RWPE2 (cell line): ENCODE results near the gene NOS1AP.

Experiments
- ATAC-seq: fragments of 200-7000 bp; cut with Tn5 transposase; 3 replicates; pipeline ENCODE4 v1.9.1; 2021; ENCODE audit warnings: low read depth
- DNase-seq: peaks from one replicate; pipeline ENCODE4 v3.0.0-alpha.2; 2020; ENCODE audit warnings: low spot score
- H3K27ac ChIP-seq: fragments of 450-650 bp; 2 replicates; pipeline ENCODE4 v1.5.1; 2017; ENCODE audit warnings: mild to moderate bottlenecking; ENCODE audit not compliant: poor library complexity, severe bottlenecking
- H3K27me3 ChIP-seq: fragments of 250-450 bp; sonication (Bioruptor Pico); 2 replicates; pipeline ENCODE4 v1.5.1; 2021; ENCODE audit warnings: mild to moderate bottlenecking, moderate library complexity; ENCODE audit not compliant: insufficient read depth, poor library complexity, severe bottlenecking
- H3K36me3 ChIP-seq: fragments of 250-450 bp; sonication (Bioruptor Pico); 2 replicates; pipeline ENCODE4 v1.5.1; 2020; ENCODE audit warnings: low read depth, mild to moderate bottlenecking, moderate library complexity
- H3K4me1 ChIP-seq: fragments of 250-450 bp; sonication (Bioruptor Pico); 2 replicates; pipeline ENCODE4 v1.5.1; 2021; ENCODE audit warnings: mild to moderate bottlenecking, moderate library complexity; ENCODE audit not compliant: insufficient read depth, poor library complexity, severe bottlenecking
- H3K4me3 ChIP-seq: fragments of 250-450 bp; sonication (Bioruptor Pico); 2 replicates; pipeline ENCODE4 v1.5.1; 2021; ENCODE audit warnings: mild to moderate bottlenecking, moderate library complexity; ENCODE audit not compliant: severe bottlenecking
- H3K9me3 ChIP-seq: fragments of 250-450 bp; sonication (Bioruptor Pico); 2 replicates; pipeline ENCODE4 v1.5.1; 2021; ENCODE audit warnings: mild to moderate bottlenecking, moderate library complexity; ENCODE audit not compliant: severe bottlenecking
- CTCF ChIP-seq: fragments of 450-650 bp; IDR thresholded peaks from one replicate; pipeline ENCODE4 v1.5.1; 2017; ENCODE audit warnings: mild to moderate bottlenecking, moderate library complexity; ENCODE audit not compliant: poor library complexity, severe bottlenecking

NOS1AP gene

GRCh38 chr1:162259894-162260455 is 190.5 kb downstream of the NOS1AP start:
- TF ChIP-seq CTCF = no peak
- H3K4me3 ChIP-seq = no peak overlapping the region
- no peaks in the 10 kb centered on the region for H3K9me3 ChIP-seq
- H3K36me3 ChIP-seq = no peaks in the 10 kb centered on the region
- DNase-seq (no peak), ATAC-seq (no peak)
- no peak overlapping the region for H3K27ac ChIP-seq
- H3K27me3 ChIP-seq = no peaks in the 10 kb centered on the region
- H3K4me1 ChIP-seq = no peaks in the 10 kb centered on the region

- no peaks in the 10 kb centered on the region for H3K4me1 ChIP-seq
- DNase-seq (no peak), ATAC-seq (no peak)
- no peaks in the 10 kb centered on the region for H3K36me3 ChIP-seq
- no peak for TF ChIP-seq CTCF
- H3K27ac ChIP-seq = no peak overlapping the region
- H3K27me3 ChIP-seq = no peaks in the 10 kb centered on the region
- H3K9me3 ChIP-seq = no peaks in the 10 kb centered on the region
- no peak overlapping the region for H3K4me3 ChIP-seq
Measured at GRCh38 chr1:162264108-162264507, 194.6 kb downstream of the NOS1AP start.

- no peak for TF ChIP-seq CTCF
- DNase-seq (no peak), ATAC-seq (no peak)
- H3K4me3 ChIP-seq = no peak overlapping the region
- no peaks in the 10 kb centered on the region for H3K9me3 ChIP-seq
- no peak overlapping the region for H3K27ac ChIP-seq
- H3K4me1 ChIP-seq = no peaks in the 10 kb centered on the region
- H3K36me3 ChIP-seq = no peaks in the 10 kb centered on the region
- no peaks in the 10 kb centered on the region for H3K27me3 ChIP-seq
Measured at GRCh38 chr1:162265983-162266382, 196.5 kb downstream of the NOS1AP start.

GRCh38 chr1:162270016-162270770 is 200.7 kb downstream of the NOS1AP start:
- Histone ChIP-seq H3K4me1 (no peaks in the 10 kb centered on the region), H3K27ac (no peak overlapping the region), H3K36me3 (no peaks in the 10 kb centered on the region), H3K27me3 (no peaks in the 10 kb centered on the region), H3K4me3 (no peak overlapping the region), H3K9me3 (no peaks in the 10 kb centered on the region)
- ATAC-seq (no peak), DNase-seq (no peak)
- no peak for TF ChIP-seq CTCF

- no peak for DNase-seq
- no peak for TF ChIP-seq CTCF
Measured at GRCh38 chr1:162271972-162272371, 202.5 kb downstream of the NOS1AP start.

More at GRCh38 chr1:162271972-162272371, 202.5 kb downstream of the NOS1AP start:
- no peaks in the 10 kb centered on the region for H3K27me3 ChIP-seq
- no peak overlapping the region for H3K27ac ChIP-seq
- H3K9me3 ChIP-seq = no peaks in the 10 kb centered on the region
- no peaks in the 10 kb centered on the region for H3K4me1 ChIP-seq
- ATAC-seq = no peak
- no peaks in the 10 kb centered on the region for H3K36me3 ChIP-seq
- H3K4me3 ChIP-seq = no peak overlapping the region
